ENCODE data around the gene S100A5. TPM values are rescaled to one million over a fixed set of nuclear protein-coding genes. Genes with fewer than 3 reads are reported as not detected.
A peak's percentile ranks its signal among the peaks of the same experiment; 100 is the strongest.

S100A5 gene
- total RNA-seq, 4 donors from 2014 or later: not detected

DNA sequence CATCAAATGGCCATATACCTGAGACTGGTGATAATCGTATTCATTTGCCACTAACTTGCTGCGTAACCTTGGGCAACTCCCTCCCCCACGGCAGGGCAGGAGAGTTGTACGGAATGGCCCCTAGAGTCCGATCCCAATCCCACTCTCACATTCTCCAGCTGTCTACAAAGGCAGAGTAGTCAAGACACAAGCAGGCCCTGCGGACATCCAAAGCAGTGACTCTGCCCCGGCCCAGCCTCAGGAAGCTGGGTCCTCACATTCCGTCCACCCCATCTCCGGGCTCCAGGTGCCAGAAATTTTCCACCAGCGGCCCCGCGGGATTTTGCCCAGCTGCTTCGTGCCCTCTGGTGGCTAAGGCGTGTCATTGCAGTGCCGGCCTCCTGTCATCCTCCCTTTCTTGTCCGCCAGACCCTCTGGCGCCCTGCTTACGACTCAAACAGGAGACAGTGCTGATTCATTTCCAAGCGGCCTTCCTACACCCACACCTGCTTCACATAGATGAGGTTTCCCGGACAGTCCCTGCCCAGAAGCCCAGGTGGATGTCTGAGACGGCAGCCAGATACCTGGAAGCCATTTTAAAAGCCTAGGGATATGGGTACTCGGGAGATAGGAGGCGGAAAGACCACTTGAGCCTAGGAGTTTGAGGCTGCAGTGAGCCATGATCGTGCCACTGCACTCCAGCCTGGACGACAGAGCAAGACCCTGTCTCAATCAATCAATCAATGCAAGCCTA lies 27.8 kb upstream of the S100A5 start:
- TF ChIP-seq, protein P1, sequence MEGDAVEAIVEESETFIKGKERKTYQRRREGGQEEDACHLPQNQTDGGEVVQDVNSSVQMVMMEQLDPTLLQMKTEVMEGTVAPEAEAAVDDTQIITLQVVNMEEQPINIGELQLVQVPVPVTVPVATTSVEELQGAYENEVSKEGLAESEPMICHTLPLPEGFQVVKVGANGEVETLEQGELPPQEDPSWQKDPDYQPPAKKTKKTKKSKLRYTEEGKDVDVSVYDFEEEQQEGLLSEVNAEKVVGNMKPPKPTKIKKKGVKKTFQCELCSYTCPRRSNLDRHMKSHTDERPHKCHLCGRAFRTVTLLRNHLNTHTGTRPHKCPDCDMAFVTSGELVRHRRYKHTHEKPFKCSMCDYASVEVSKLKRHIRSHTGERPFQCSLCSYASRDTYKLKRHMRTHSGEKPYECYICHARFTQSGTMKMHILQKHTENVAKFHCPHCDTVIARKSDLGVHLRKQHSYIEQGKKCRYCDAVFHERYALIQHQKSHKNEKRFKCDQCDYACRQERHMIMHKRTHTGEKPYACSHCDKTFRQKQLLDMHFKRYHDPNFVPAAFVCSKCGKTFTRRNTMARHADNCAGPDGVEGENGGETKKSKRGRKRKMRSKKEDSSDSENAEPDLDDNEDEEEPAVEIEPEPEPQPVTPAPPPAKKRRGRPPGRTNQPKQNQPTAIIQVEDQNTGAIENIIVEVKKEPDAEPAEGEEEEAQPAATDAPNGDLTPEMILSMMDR (IDR thresholded peaks at IDR 0.05): peak; percentile 97 to 99 (median 98)
- no peak for TF ChIP-seq POLR2A (IDR thresholded peaks at IDR 0.05)
- H3K4me3 ChIP-seq: peak overlapping the region in 2 of 4 donors; percentile 24 to 28
- H3K4me1 ChIP-seq: peaks cover 12 to 47% (median 19%) of the 10 kb centered on the region in 4 donors

DNA sequence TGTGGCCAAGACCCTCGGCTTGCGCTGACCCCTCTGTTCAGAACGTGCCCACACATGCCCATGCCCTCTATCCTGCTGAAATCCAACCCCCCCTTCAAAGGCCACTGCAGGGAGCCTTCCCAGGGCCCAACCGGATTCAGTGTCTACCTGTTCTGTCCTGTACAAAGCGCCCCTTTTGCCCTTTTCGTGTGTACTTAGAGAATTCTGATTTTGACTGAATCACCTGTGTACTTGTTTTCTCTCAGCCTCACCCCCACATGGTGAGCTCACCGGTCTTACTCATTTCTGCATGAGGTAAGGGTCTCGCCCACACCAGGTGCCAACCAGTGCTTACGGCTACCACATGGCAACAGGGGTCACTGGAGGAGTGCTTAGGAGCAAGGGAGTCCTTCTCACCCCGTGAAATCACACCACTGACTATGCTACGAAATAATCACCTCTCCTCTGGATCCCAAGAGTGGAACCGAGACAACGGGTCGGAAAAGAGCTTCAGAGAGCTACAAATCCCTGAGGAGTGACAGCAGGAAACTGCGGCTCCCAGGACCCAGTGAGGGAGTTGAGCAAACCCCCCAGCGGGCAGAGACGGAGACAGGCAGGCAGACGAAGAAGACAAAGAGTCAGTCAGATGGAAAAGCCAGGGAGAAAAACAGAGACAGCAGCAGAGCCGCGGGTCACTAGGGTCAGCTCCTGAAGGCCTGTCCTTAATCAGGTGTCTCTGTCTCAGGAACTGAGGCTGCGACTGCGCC lies 27.1 kb upstream of the S100A5 start:
- H3K27ac ChIP-seq: peak overlapping the region; percentile 69 to 95 (median 86)
- no peaks in the 10 kb centered on the region for H3K36me3 ChIP-seq
- peak overlapping the region in 1 of 4 donors; percentile 24 for H3K4me3 ChIP-seq
- H3K4me1 ChIP-seq: peaks cover 12 to 44% (median 19%) of the 10 kb centered on the region in 4 donors
- H3K9me3 ChIP-seq: no peaks in the 10 kb centered on the region
- DNase-seq: no peak
- TF ChIP-seq, protein P1 (IDR thresholded peaks at IDR 0.05): no peak
- no peak for TF ChIP-seq POLR2A (IDR thresholded peaks at IDR 0.05)
- no peaks in the 10 kb centered on the region for H3K27me3 ChIP-seq

More for the DNA sequence above, 27.8 kb upstream of the S100A5 start:
- peak; percentile 78 to 94 (median 94) for DNase-seq
- Histone ChIP-seq H3K27me3 (no peaks in the 10 kb centered on the region), H3K27ac (peak overlapping the region; percentile 69 to 95 (median 86)), H3K9me3 (no peaks in the 10 kb centered on the region), H3K36me3 (no peaks in the 10 kb centered on the region)

- H3K27ac ChIP-seq: peak overlapping the region; percentile 69 to 99 (median 94)
- H3K36me3 ChIP-seq: no peaks in the 10 kb centered on the region
- H3K27me3 ChIP-seq: no peaks in the 10 kb centered on the region
- peak overlapping the region in 1 of 4 donors; percentile 25 for H3K4me3 ChIP-seq
- H3K4me1 ChIP-seq: peaks cover 12 to 34% (median 19%) of the 10 kb centered on the region in 4 donors
- peak; percentile 64 to 97 (median 96) for DNase-seq
- TF ChIP-seq, protein P1 (IDR thresholded peaks at IDR 0.05): peak in 1 of 6 experiments; percentile 16
- peak; percentile 79 to 97 for TF ChIP-seq POLR2A (IDR thresholded peaks at IDR 0.05)
- no peaks in the 10 kb centered on the region for H3K9me3 ChIP-seq
Observed at GRCh38 chr1:153566414-153567371, 26.0 kb upstream of the S100A5 start.

DNA sequence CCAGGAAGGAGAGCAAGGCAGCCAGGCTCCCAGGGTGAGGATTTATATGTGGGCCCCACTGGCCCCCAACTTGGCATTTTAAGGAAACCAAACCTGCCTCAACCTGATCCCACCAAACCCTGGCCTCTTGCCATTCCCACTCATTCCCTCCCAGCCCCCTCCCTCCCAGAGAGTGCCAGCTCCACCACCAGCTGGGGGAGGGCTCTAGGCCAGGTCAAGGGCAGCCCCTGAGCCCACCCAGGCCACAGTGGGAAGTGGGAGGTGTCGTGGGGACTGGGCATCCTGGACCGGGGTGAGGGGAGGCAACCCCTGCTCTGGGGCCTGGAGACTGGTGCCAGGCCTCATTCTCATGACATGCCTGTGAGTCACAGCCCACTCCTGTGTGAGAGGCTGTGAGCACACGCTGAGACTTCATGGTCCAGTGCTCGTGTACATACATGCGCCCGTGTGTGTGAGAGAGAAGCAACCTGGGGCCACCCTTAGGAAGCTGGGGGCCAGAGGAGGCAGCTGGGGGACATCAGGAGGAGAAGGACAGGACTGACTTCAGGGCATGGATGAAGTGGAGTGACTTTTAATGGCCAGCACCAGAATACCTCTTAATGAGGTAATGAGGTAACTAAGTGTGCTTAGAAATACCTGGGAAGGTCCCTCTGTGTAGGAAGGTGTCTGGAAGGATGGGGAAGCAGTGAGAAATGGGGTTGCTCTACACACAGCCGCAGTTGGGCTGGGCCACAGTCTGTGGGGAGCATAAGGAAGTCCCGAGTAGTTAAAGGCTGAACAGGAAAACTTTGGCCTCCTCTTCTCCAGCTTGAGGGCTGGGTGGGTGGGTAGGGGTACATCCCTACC lies 25.0 kb upstream of the S100A5 start, which contains the start of gene S100A2:
Gene S100A2, minus strand, starts transcription at position 316 of the 846 bp plus-strand sequence. CDS start 1,967 bp downstream, outside the sequence.
- peak in 2 of 3 donors; percentile 69 to 84 for DNase-seq
- peak within 1 kb of the TSS; percentile 69 to 99 (median 94) for H3K27ac ChIP-seq

More for the DNA sequence above, 25.0 kb upstream of the S100A5 start, which contains the start of gene S100A2:
- Histone ChIP-seq H3K36me3 (no peaks in the 10 kb centered on the region), H3K4me3 (peak within 1 kb of the TSS in 1 of 4 donors; percentile 25), H3K27me3 (no peaks in the 10 kb centered on the region), H3K4me1 (peaks cover 12 to 33% (median 19%) of the 10 kb centered on the region in 4 donors), H3K9me3 (no peaks in the 10 kb centered on the region)
- TF ChIP-seq, protein P1 (IDR thresholded peaks at IDR 0.05): no peak
- TF ChIP-seq POLR2A (IDR thresholded peaks at IDR 0.05): peak in 1 of 2 donors; percentile 81
